GM12878 (cell line): ENCODE results near the gene TOX4. TPM values are rescaled to one million over a fixed set of nuclear protein-coding genes. Genes with fewer than 3 reads are reported as not detected.

Source experiments
- ATAC-seq: fragments of 200-7000 bp; cut with Tn5 transposase; 3 replicates; pipeline ENCODE4 v1.9.1; 2020; ENCODE audit warnings: mild to moderate bottlenecking, moderate library complexity
- BruUV-seq: library from RNA; stranded (reverse); fragments of 400-500 nt; replicated peaks from 2 replicates; lab custom pipeline; 2021; lab: Mats Ljungman, UMichigan
- CTCF ChIA-PET: fragments of 300-600 bp; sonication (Branson Sonifier 250); formaldehyde crosslinking; extraction: SDS; loops from one replicate; lab custom pipeline; 2021; ENCODE audit warnings: inconsistent platforms; lab: Yijun Ruan, JAX
- POLR2A ChIA-PET: fragments of 350-600 bp; formaldehyde crosslinking; extraction: SDS; loops from one replicate; lab custom pipeline; 2021; ENCODE audit warnings: inconsistent platforms; lab: Charles Lee
- RAD21 ChIA-PET: fragments of 300-600 bp; sonication (Branson Sonifier 250); formaldehyde crosslinking; loops from one replicate; lab custom pipeline; 2023; ENCODE audit warnings: antibody characterized with exemption; ENCODE audit not compliant: unreplicated experiment; lab: Charles Lee
- SMC1A ChIA-PET: fragments of 300-600 bp; sonication (Branson Sonifier 250); formaldehyde crosslinking; loops from one replicate; lab custom pipeline; 2023; ENCODE audit not compliant: unreplicated experiment, uncharacterized antibody; lab: Charles Lee
- DNase-seq: peaks from one replicate; pipeline ENCODE4 v3.0.0-alpha.2; 2011; ENCODE audit warnings: low read depth, low spot score
- FAIRE-seq: peaks from 3 replicates; lab custom pipeline; 2011; peaks lifted over from hg19 to GRCh38; lab: Jason Lieb, UNC
- H2AFZ ChIP-seq: 2 replicates; pipeline ENCODE4 v1.6.0; 2011; ENCODE audit warnings: low read depth, low read length, control low read depth; ENCODE audit not compliant: control insufficient read depth
- H3K27ac ChIP-seq: 2 replicates; pipeline ENCODE4 v1.5.1; 2011; ENCODE audit warnings: control low read depth; ENCODE audit not compliant: control insufficient read depth, insufficient read depth
- H3K27me3 ChIP-seq, 2 experiments: replicated peaks in 1 of 2; 2 replicates each; pipeline versions ENCODE4 v1.6.0 to v1.6.1; 2011; ENCODE audit warnings: low read length in 1 of 2; ENCODE audit not compliant: control insufficient read depth in 2 of 2, insufficient read depth in 2 of 2
- H3K36me3 ChIP-seq, 2 experiments: 2 replicates each; pipeline ENCODE4 v1.5.1; 2011; ENCODE audit warnings: low read length in 1 of 2; ENCODE audit not compliant: control insufficient read depth in 2 of 2, insufficient read depth in 2 of 2
- H3K4me1 ChIP-seq: 2 replicates; pipeline ENCODE4 v1.6.1; 2011; ENCODE audit warnings: mild to moderate bottlenecking, low read length, moderate library complexity, mixed read lengths; ENCODE audit not compliant: control insufficient read depth, insufficient read depth
- H3K4me2 ChIP-seq: 2 replicates; pipeline ENCODE4 v1.6.0; 2011; ENCODE audit warnings: control low read depth; ENCODE audit not compliant: control insufficient read depth, insufficient read depth
- H3K4me3 ChIP-seq: fragments of 200-600 bp; sonication (generic); 2 replicates; pipeline ENCODE4 v1.5.1; 2016
- H3K79me2 ChIP-seq: 2 replicates; pipeline ENCODE4 v1.6.0; 2011; ENCODE audit warnings: low read length; ENCODE audit not compliant: control insufficient read depth, insufficient read depth
- H3K9ac ChIP-seq: 2 replicates; pipeline ENCODE4 v1.8.0; 2011; ENCODE audit warnings: low read length, control low read depth, mixed read lengths; ENCODE audit not compliant: control insufficient read depth, insufficient read depth
- H3K9me3 ChIP-seq: replicated peaks from 3 replicates; pipeline ENCODE4 v1.5.1; 2011; ENCODE audit warnings: mild to moderate bottlenecking, low read length; ENCODE audit not compliant: control insufficient read depth, insufficient read depth
- H4K20me1 ChIP-seq: 2 replicates; pipeline ENCODE4 v1.6.0; 2011; ENCODE audit not compliant: control insufficient read depth, insufficient read depth
- BCLAF1 ChIP-seq: fragments of 450-650 bp; IDR thresholded peaks from 2 replicates; pipeline ENCODE4 v1.6.1; 2017; ENCODE audit warnings: antibody characterized with exemption, mild to moderate bottlenecking, moderate library complexity
- HCFC1 ChIP-seq: fragments of 150-350 bp; IDR thresholded peaks from 2 replicates; pipeline ENCODE4 v1.6.1; 2014; ENCODE audit warnings: low read length
- POLR2A ChIP-seq: IDR thresholded peaks from 2 replicates; pipeline ENCODE4 v1.6.1; 2011; ENCODE audit warnings: low read depth, mild to moderate bottlenecking, low read length
- WGBS: methylation state at CpG from one replicate; pipeline ENCODE4 v1.1.6; 2016; ENCODE audit warnings: low lambda C conversion rate; ENCODE audit not compliant: insufficient replicate concordance, insufficient coverage; ENCODE audit errors: missing lambda C conversion rate; 5-methylcytosine and 5-hydroxymethylcytosine counted together
- in situ Hi-C: fragments of 300-500 bp; cut with MboI; formaldehyde crosslinking; loops from 9 replicates; pipeline ENCODE4 v1.14.3; 2018; ENCODE audit warnings: mixed read lengths
- intact Hi-C: fragments of 100-400 bp; cut with micrococcal nuclease; formaldehyde crosslinking; loops from one replicate; pipeline ENCODE4 v1.14.2; 2022; ENCODE audit not compliant: unreplicated experiment
- polyA plus RNA-seq, 11 experiments: library from polyadenylated mRNA; depleted of rRNA in 4 of 11; unstranded in 6 of 11; stranded (reverse) in 5 of 11; fragments of >200 nt; fragmentation: Nextera tagmentation in 4 of 11; fragmentation: Illumina TruSeq in 1 of 11; extraction: Ambion mirVana in 4 of 11; extraction: Trizol in 1 of 11; gene quantifications; 1 replicate in 1 of 11; 2 replicates in 10 of 11; pipeline versions ENCODE4 v1.2.1 to v1.2.3, GENCODE V29; 2011 to 2016; ENCODE audit warnings: inconsistent platforms in 2 of 11, missing spikeins in 2 of 11, low read depth in 1 of 11
- total RNA-seq, 4 experiments: library from RNA; depleted of rRNA in 3 of 4; stranded (reverse); fragments of >200 nt in 3 of 4; fragmentation: Illumina TruSeq in 1 of 4; extraction: Trizol in 1 of 4; gene quantifications; 2 replicates each; pipeline versions ENCODE4 v1.2.1 to v1.2.3, GENCODE V29; 2013 to 2021

Gene TOX4
- total and polyA plus RNA-seq, 10 of the 15 experiments (the other 5 are each of a cell fraction or from before 2014, with no cell fraction given): 18.4 to 113 (median 55.2) TPM

- no peak for TF ChIP-seq BCLAF1
Observed at GRCh38 chr14:21501568-21501967, 24.6 kb downstream of the TOX4 start (continued).

- ChIA-PET SMC1A (interaction anchor here (1.1 to 2.9 kb wide), 4 partner anchors 9 to 56 kb away, joined by 3 to 9 read pairs (median 4); partner anchors contain the start of gene METTL3), POLR2A (no interaction called here), RAD21 (no interaction called here), CTCF (interaction anchor here (1.3 to 7.8 kb wide), 2 partner anchors 26 to 54 kb away, joined by 3 to 207 read pairs; no protein-coding TSS in a partner anchor)
- ATAC-seq (no peak), FAIRE-seq (no peak), DNase-seq (no peak)
- 91% methylated on average over 4 of the region's 4 CpGs for WGBS
- in situ Hi-C loops (loop anchor here (5.0 kb wide), 1 partner anchor 54 kb away; no protein-coding TSS in a partner anchor), intact Hi-C loops (no loop called here)
- Histone ChIP-seq H3K79me2 (peaks cover 35% of the 10 kb centered on the region), H3K4me3 (no peak overlapping the region), H4K20me1 (no peaks in the 10 kb centered on the region), H3K4me1 (peaks cover 10% of the 10 kb centered on the region), H3K4me2 (no peak overlapping the region), H2AFZ (no peak overlapping the region), H3K27ac (no peak overlapping the region), H3K36me3 (peaks cover 9 to 33% of the 10 kb centered on the region in 2 experiments), H3K9me3 (no peaks in the 10 kb centered on the region), H3K27me3 (no peaks in the 10 kb centered on the region), H3K9ac (no peak overlapping the region)
- BruUV-seq: no TSS peak
- no peak for TF ChIP-seq HCFC1
- TF ChIP-seq POLR2A: 0 out of 2 replicates have a peak, but pooled peaks have one; percentile 21
Observed at GRCh38 chr14:21503376-21503775, 26.4 kb downstream of the TOX4 start.
